HG02885 (cell line): ENCODE results near the gene GDF7.

Source experiments
- ATAC-seq: cut with Tn5 transposase; IDR thresholded peaks from one replicate; pipeline ENCODE4 v1.9.1; 2021; ENCODE audit warnings: mild to moderate bottlenecking; ENCODE audit not compliant: unreplicated experiment, poor library complexity

The GDF7 gene

GRCh38 chr2:20671036-20671735, 4.2 kb downstream of the GDF7 start:
- ATAC-seq, result no peak

GRCh38 chr2:20671736-20672080, 4.8 kb downstream of the GDF7 start:
- ATAC-seq, result no peak

GRCh38 chr2:20672201-20672951, 5.4 kb downstream of the GDF7 start:
- no peak for ATAC-seq

GRCh38 chr2:20673686-20674308, 6.9 kb downstream of the GDF7 start:
- ATAC-seq, result no peak

- ATAC-seq, result no peak
Observed at GRCh38 chr2:20674309-20674965, 7.5 kb downstream of the GDF7 start.

GRCh38 chr2:20674974-20675679, 8.2 kb downstream of the GDF7 start:
- ATAC-seq, result no peak

- peak; percentile 61 for ATAC-seq
Observed at GRCh38 chr2:20675701-20676352, 8.9 kb downstream of the GDF7 start.

- peak; percentile 67 for ATAC-seq
Observed at GRCh38 chr2:20676353-20677215, 9.6 kb downstream of the GDF7 start.

- peak; percentile 37 for ATAC-seq
Observed at GRCh38 chr2:20677301-20678085, 10.5 kb downstream of the GDF7 start.

GRCh38 chr2:20678086-20678395, 11.1 kb downstream of the GDF7 start:
- ATAC-seq, result no peak

- no peak for ATAC-seq
Observed at GRCh38 chr2:20678780-20679179, 11.8 kb downstream of the GDF7 start.

GRCh38 chr2:20680744-20681375, 13.9 kb downstream of the GDF7 start:
- ATAC-seq, result no peak

GRCh38 chr2:20682167-20682920, 15.4 kb downstream of the GDF7 start:
- ATAC-seq, result no peak

GRCh38 chr2:20684581-20685063, 17.7 kb downstream of the GDF7 start:
- no peak for ATAC-seq

- ATAC-seq, result no peak
Observed at GRCh38 chr2:20687260-20687832, 20.4 kb downstream of the GDF7 start.

- no peak for ATAC-seq
Observed at GRCh38 chr2:20689428-20690264, 22.7 kb downstream of the GDF7 start.
